LHCN-M2 (cell line): ENCODE results near the gene SS18. TPM values are rescaled to one million over a fixed set of nuclear protein-coding genes. Genes with fewer than 3 reads are reported as not detected.
"Not testable (repeated sequence)": the region's sequence is repeated elsewhere in the genome, so short reads cannot be mapped to it uniquely, and the experiment has no call there.

Experiments used
- DNase-seq: peaks from one replicate; pipeline ENCODE4 v3.0.0-alpha.2; 2012; ENCODE audit warnings: low read depth
- polyA plus RNA-seq: library from polyadenylated mRNA; unstranded; fragments of >200 nt; gene quantifications from one replicate; pipeline ENCODE4 v1.2.1, GENCODE V29; 2012; ENCODE audit warnings: missing spikeins
- total RNA-seq: library from RNA; depleted of rRNA; stranded (reverse); fragments of >200 nt; gene quantifications from 2 replicates; pipeline ENCODE4 v1.2.3, GENCODE V29; 2014; rRNA removed

SS18 gene
- 114 and 138 TPM in 2 replicates for total RNA-seq
- polyA plus RNA-seq = 41.5 TPM

GRCh38 chr18:26090130-26091046, at the start of gene SS18:
Gene SS18, minus strand, starts transcription at chr18:26090613. Its CDS starts 44 bp downstream, at chr18:26090569.
- DNase-seq = peak; percentile 93

- no peak for DNase-seq
These were observed 45.1 kb upstream of the SS18 start for GRCh38 chr18:26135548-26135947.

- DNase-seq = no peak
These were observed 43.7 kb upstream of the SS18 start for GRCh38 chr18:26134107-26134506.

GRCh38 chr18:26133652-26134051, 43.2 kb upstream of the SS18 start, which contains the start of gene PSMA8:
Gene PSMA8, plus strand, starts transcription at chr18:26133869. Its CDS starts 97 bp downstream, at chr18:26133966.
- no peak for DNase-seq

GRCh38 chr18:26128192-26128591, 37.8 kb upstream of the SS18 start:
- DNase-seq = not testable (repeated sequence)

- DNase-seq = no peak
These were observed 37.4 kb upstream of the SS18 start for GRCh38 chr18:26127786-26128185.

- not testable (repeated sequence) for DNase-seq
These were observed 31.6 kb upstream of the SS18 start for GRCh38 chr18:26121994-26122393.

- DNase-seq = no peak
These were observed 31.1 kb upstream of the SS18 start for GRCh38 chr18:26121476-26121875.

GRCh38 chr18:26119246-26119645, 28.8 kb upstream of the SS18 start:
- DNase-seq = peak; percentile 2

GRCh38 chr18:26104035-26104434, 13.6 kb upstream of the SS18 start:
- DNase-seq = no peak

GRCh38 chr18:26103579-26103978, 13.2 kb upstream of the SS18 start:
- peak; percentile 5 for DNase-seq

- DNase-seq = no peak
These were observed 7.2 kb upstream of the SS18 start for GRCh38 chr18:26097563-26097962.

GRCh38 chr18:26096852-26097251, 6.4 kb upstream of the SS18 start:
- DNase-seq = no peak

- DNase-seq = peak; percentile 83
These were observed 726 bp upstream of the SS18 start for GRCh38 chr18:26091047-26091630.

GRCh38 chr18:26089293-26090129, 902 bp downstream of the SS18 start:
- peak; percentile 56 for DNase-seq

GRCh38 chr18:26088487-26088886, 1.9 kb downstream of the SS18 start:
- DNase-seq = peak; percentile 4

- DNase-seq = no peak
These were observed 3.5 kb downstream of the SS18 start for GRCh38 chr18:26086959-26087358.

GRCh38 chr18:26085056-26085455, 5.4 kb downstream of the SS18 start:
- no peak for DNase-seq

GRCh38 chr18:26083099-26083498, 7.3 kb downstream of the SS18 start:
- DNase-seq = no peak

GRCh38 chr18:26082475-26082874, 7.9 kb downstream of the SS18 start:
- DNase-seq = peak; percentile 46

- DNase-seq = no peak
These were observed 16.2 kb downstream of the SS18 start for GRCh38 chr18:26074246-26074645.

GRCh38 chr18:26073758-26074157, 16.7 kb downstream of the SS18 start:
- DNase-seq = no peak
